HEK293 (cell line): ENCODE data around the gene RTCB.

Experiments
- CTCF ChIA-PET: fragments of 350-600 bp; formaldehyde crosslinking; extraction: SDS; loops from one replicate; lab custom pipeline; 2021; ENCODE audit warnings: antibody characterized with exemption; lab: Yijun Ruan, JAX
- POLR2A ChIA-PET: fragments of 300-600 bp; formaldehyde crosslinking; extraction: SDS; loops from one replicate; lab custom pipeline; 2020; ENCODE audit warnings: antibody characterized with exemption, inconsistent platforms; lab: Yijun Ruan, JAX
- H3K27ac ChIP-seq: fragments of 200-500 bp; sonication (Bioruptor generic); 2 replicates; pipeline ENCODE4 v1.5.1; 2014; ENCODE audit warnings: low read depth, low read length, control low read depth, inconsistent platforms; ENCODE audit errors: extremely low read depth
- H3K36me3 ChIP-seq, 2 experiments: fragments of 200-500 bp in 1 of 2; sonication (Bioruptor generic) in 1 of 2; 1 replicate in 1 of 2; 2 replicates in 1 of 2; pipeline ENCODE4 v1.5.1; 2014 to 2017; ENCODE audit warnings: inconsistent platforms in 2 of 2, low read length in 2 of 2; ENCODE audit not compliant: control insufficient read depth in 2 of 2, insufficient read depth in 1 of 2
- H3K4me1 ChIP-seq: fragments of 200-500 bp; sonication (Bioruptor generic); 2 replicates; pipeline ENCODE4 v1.5.1; 2014; ENCODE audit warnings: mild to moderate bottlenecking, low read length, inconsistent platforms; ENCODE audit not compliant: control insufficient read depth, insufficient read depth
- H3K4me3 ChIP-seq: 2 replicates; pipeline ENCODE4 v1.5.1; 2011; ENCODE audit warnings: low read depth, mild to moderate bottlenecking, control low read depth, low read length, moderate library complexity
- H3K9me3 ChIP-seq: fragments of 200-500 bp; sonication (Bioruptor generic); 2 replicates; pipeline ENCODE4 v1.5.1; 2014; ENCODE audit warnings: low read depth, low read length, inconsistent platforms; ENCODE audit not compliant: control insufficient read depth, insufficient read depth
- ATF2 ChIP-seq: fragments of 450-650 bp; formaldehyde crosslinking; IDR thresholded peaks from 2 replicates; pipeline ENCODE4 v1.5.1; 2016; ENCODE audit warnings: missing biosample characterization, missing genetic modification characterization, low read depth
- MYNN ChIP-seq: fragments of 450-650 bp; formaldehyde crosslinking; IDR thresholded peaks from 2 replicates; pipeline ENCODE4 v1.5.1; 2016; ENCODE audit warnings: missing biosample characterization, missing genetic modification characterization, borderline replicate concordance
- MZF1 ChIP-seq: fragments of 450-650 bp; formaldehyde crosslinking; IDR thresholded peaks from 2 replicates; pipeline ENCODE4 v1.5.1; 2017; ENCODE audit warnings: missing biosample characterization, missing genetic modification characterization, borderline replicate concordance
- PRDM10 ChIP-seq: fragments of 450-650 bp; formaldehyde crosslinking; IDR thresholded peaks from 2 replicates; pipeline ENCODE4 v1.5.1; 2016; ENCODE audit warnings: missing biosample characterization, missing genetic modification characterization
- SCRT2 ChIP-seq: fragments of 450-650 bp; formaldehyde crosslinking; IDR thresholded peaks from 2 replicates; pipeline ENCODE4 v1.5.1; 2016; ENCODE audit warnings: missing biosample characterization, missing genetic modification characterization
- SP2 ChIP-seq: fragments of 450-650 bp; formaldehyde crosslinking; IDR thresholded peaks from 2 replicates; pipeline ENCODE4 v1.5.1; 2016; ENCODE audit warnings: missing biosample characterization, missing genetic modification characterization
- YY2 ChIP-seq: fragments of 450-650 bp; formaldehyde crosslinking; IDR thresholded peaks from 2 replicates; pipeline ENCODE4 v1.5.1; 2016; ENCODE audit warnings: missing biosample characterization, missing genetic modification characterization
- ZFHX2 ChIP-seq: fragments of 450-650 bp; formaldehyde crosslinking; conservative IDR thresholded peaks from 2 replicates; pipeline ENCODE4 v1.5.1; 2016; ENCODE audit warnings: missing biosample characterization, missing genetic modification characterization
- ZNF16 ChIP-seq: fragments of 450-650 bp; formaldehyde crosslinking; IDR thresholded peaks from 2 replicates; pipeline ENCODE4 v1.5.1; 2016; ENCODE audit warnings: low read depth, missing biosample characterization, missing genetic modification characterization
- ZNF184 ChIP-seq: fragments of 450-650 bp; IDR thresholded peaks from 2 replicates; pipeline ENCODE4 v1.5.1; 2018; ENCODE audit warnings: missing biosample characterization, mild to moderate bottlenecking, missing genetic modification characterization
- ZNF292 ChIP-seq: fragments of 450-650 bp; formaldehyde crosslinking; IDR thresholded peaks from 2 replicates; pipeline ENCODE4 v1.5.1; 2016; ENCODE audit warnings: low read depth, missing biosample characterization, missing genetic modification characterization, borderline replicate concordance
- ZNF302 ChIP-seq: fragments of 450-650 bp; formaldehyde crosslinking; IDR thresholded peaks from 2 replicates; pipeline ENCODE4 v1.5.1; 2016; ENCODE audit warnings: missing biosample characterization, missing genetic modification characterization, low read depth
- ZNF366 ChIP-seq: fragments of 450-650 bp; formaldehyde crosslinking; conservative IDR thresholded peaks from 2 replicates; pipeline ENCODE4 v1.5.1; 2016; ENCODE audit warnings: missing biosample characterization, missing genetic modification characterization
- ZNF501 ChIP-seq: fragments of 450-650 bp; formaldehyde crosslinking; IDR thresholded peaks from 2 replicates; pipeline ENCODE4 v1.5.1; 2016; ENCODE audit warnings: missing biosample characterization, missing genetic modification characterization
- ZNF510 ChIP-seq: fragments of 450-650 bp; formaldehyde crosslinking; IDR thresholded peaks from 2 replicates; pipeline ENCODE4 v1.5.1; 2018; ENCODE audit warnings: mild to moderate bottlenecking, missing genetic modification characterization, missing biosample characterization; ENCODE audit not compliant: insufficient replicate concordance
- ZNF580 ChIP-seq: fragments of 450-650 bp; formaldehyde crosslinking; IDR thresholded peaks from 2 replicates; pipeline ENCODE4 v1.5.1; 2016; ENCODE audit warnings: missing biosample characterization, missing genetic modification characterization
- ZNF624 ChIP-seq: fragments of 450-650 bp; formaldehyde crosslinking; IDR thresholded peaks from 2 replicates; pipeline ENCODE4 v1.5.1; 2017; ENCODE audit warnings: missing biosample characterization, missing genetic modification characterization

Gene RTCB

GRCh38 chr22:32404021-32404420 is 8.0 kb downstream of the RTCB start (continued):
- no peak for TF ChIP-seq ATF2 (tag by site-specific recombination)

- Histone ChIP-seq H3K9me3 (no peaks in the 10 kb centered on the region), H3K4me1 (no peaks in the 10 kb centered on the region), H3K36me3 (peaks cover 75 to 93% of the 10 kb centered on the region in 2 experiments), H3K27ac (no peak overlapping the region), H3K4me3 (no peak overlapping the region)
- ChIA-PET CTCF (interaction anchor here (0.5 to 1.0 kb wide), 4 partner anchors 9 to 763 kb away, joined by 3 to 8 read pairs (median 4); no protein-coding TSS in a partner anchor), POLR2A (interaction anchor here (0.6 to 1.1 kb wide), 2 partner anchors 11 to 651 kb away, joined by 3 to 4 read pairs; partner anchors contain the start of gene RTCB)
- TF ChIP-seq ZNF16 (tag by site-specific recombination) (no peak), ZNF292 (tag by site-specific recombination) (no peak), ZNF624 (tag by site-specific recombination) (no peak), PRDM10 (tag by site-specific recombination) (no peak), ZNF580 (tag by site-specific recombination) (no peak), ZFHX2 (tag by site-specific recombination) (no peak), ZNF184 (tag by site-specific recombination) (no peak)
Measured at GRCh38 chr22:32401486-32401885, 10.6 kb downstream of the RTCB start.

- ChIA-PET POLR2A (no interaction called here), CTCF (interaction anchor here (0.6 kb wide), 1 partner anchor 16 kb away, joined by 6 read pairs; no protein-coding TSS in a partner anchor)
- H3K4me3 ChIP-seq = no peak overlapping the region
- no peaks in the 10 kb centered on the region for H3K9me3 ChIP-seq
- H3K36me3 ChIP-seq = peaks cover 81 to 99% of the 10 kb centered on the region in 2 experiments
- no peak overlapping the region for H3K27ac ChIP-seq
- H3K4me1 ChIP-seq = no peaks in the 10 kb centered on the region
- no peak for TF ChIP-seq SP2 (tag by site-specific recombination)
- TF ChIP-seq MZF1 (tag by site-specific recombination) = no peak
- TF ChIP-seq ZNF302 (tag by site-specific recombination) = no peak
- TF ChIP-seq MYNN = no peak
- TF ChIP-seq ZNF510 (tag by site-specific recombination) = no peak
- TF ChIP-seq YY2 (tag by site-specific recombination) = no peak
- TF ChIP-seq ZNF501 (tag by site-specific recombination) = no peak
- TF ChIP-seq ZNF366 (tag by site-specific recombination) = no peak
- no peak for TF ChIP-seq SCRT2 (tag by site-specific recombination)
Measured at GRCh38 chr22:32396746-32397145, 15.3 kb downstream of the RTCB start.
